Neural cell (in vitro differentiated cells): ENCODE measurements around the gene AK4.

Experiments
- CTCF ChIP-seq: fragments of 450-650 bp; IDR thresholded peaks from 2 replicates; pipeline ENCODE4 v1.5.1; 2014; ENCODE audit warnings: antibody characterized with exemption, mild to moderate bottlenecking, moderate library complexity; ENCODE audit not compliant: poor library complexity, severe bottlenecking
- EP300 ChIP-seq: fragments of 450-650 bp; conservative IDR thresholded peaks from 2 replicates; pipeline ENCODE4 v1.6.1; 2014; ENCODE audit warnings: antibody characterized with exemption, mild to moderate bottlenecking, moderate library complexity; ENCODE audit not compliant: poor library complexity, severe bottlenecking
- POLR2AphosphoS5 ChIP-seq: IDR thresholded peaks from 2 replicates; pipeline ENCODE4 v1.6.1; 2012
- TAF1 ChIP-seq: IDR thresholded peaks from 2 replicates; pipeline ENCODE4 v1.6.1; 2012; ENCODE audit warnings: low read depth

- TF ChIP-seq CTCF (no peak), POLR2AphosphoS5 (no peak), TAF1 (no peak), EP300 (no peak)
These were observed 65.4 kb downstream of the AK4 start for GRCh38 chr1:65213271-65214023.
